Sigmoid colon (tissue), 4 donors: ENCODE measurements around the gene ATG5.

ENCODE experiments used
- EP300 ChIP-seq, 4 donors: sonication (generic); formaldehyde crosslinking; IDR thresholded peaks; one replicate each; pipeline ENCODE4 v1.6.1; 2017; ENCODE audit warnings: antibody characterized with exemption in 4 of 4
- POLR2A ChIP-seq, 2 donors: fragments of 450-650 bp; IDR thresholded peaks; one replicate each; pipeline ENCODE4 v1.6.1; 2016; ENCODE audit warnings: antibody characterized with exemption in 2 of 2, mild to moderate bottlenecking in 2 of 2, moderate library complexity in 2 of 2
- POLR2AphosphoS5 ChIP-seq, 4 donors: sonication (generic); formaldehyde crosslinking; IDR thresholded peaks; one replicate each; pipeline ENCODE4 v1.6.1; 2017; ENCODE audit warnings: antibody characterized with exemption in 4 of 4
- TF ChIP-seq, protein P1 (sequence below), 4 experiments: fragments of 450-650 bp in 3 of 4; fragments of 200-600 bp in 1 of 4; IDR thresholded peaks; one replicate each; pipeline ENCODE4 v1.5.1; 2016 to 2019; ENCODE audit warnings: antibody characterized with exemption in 4 of 4, mild to moderate bottlenecking in 3 of 4, moderate library complexity in 2 of 4

DNA sequence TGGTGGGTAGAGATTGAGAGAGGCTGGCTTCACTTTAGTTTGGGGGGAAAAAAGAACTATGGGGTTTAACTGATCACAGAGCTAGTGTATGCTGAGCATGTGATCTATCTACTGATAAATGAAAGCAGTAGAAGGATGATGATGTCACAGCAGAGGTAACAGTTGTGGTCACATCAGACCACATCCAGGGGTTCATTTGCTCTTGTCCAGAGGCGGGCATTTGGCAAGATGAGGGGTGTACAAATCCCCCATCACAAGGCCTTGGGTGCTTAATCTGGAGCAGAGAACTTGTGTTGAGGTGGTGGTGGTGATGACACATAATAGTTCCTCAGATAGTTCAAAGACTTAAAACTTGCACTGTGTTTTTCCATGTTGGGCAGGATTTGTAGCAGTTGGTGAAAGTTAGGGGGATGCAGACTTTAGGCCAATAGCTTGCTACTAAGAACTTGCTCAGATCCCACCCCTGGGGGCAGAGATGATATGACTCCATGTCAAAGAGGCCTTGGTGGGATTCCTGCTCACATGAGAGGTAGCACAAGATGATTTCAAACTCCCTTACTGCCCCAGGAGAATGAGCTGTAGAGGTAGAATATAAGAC, 176.0 kb downstream of the ATG5 start:
- TF ChIP-seq POLR2A (IDR thresholded peaks at IDR 0.05) (no peak), POLR2AphosphoS5 (IDR thresholded peaks at IDR 0.05) (no peak), EP300 (IDR thresholded peaks at IDR 0.05) (no peak)
- TF ChIP-seq, protein P1, sequence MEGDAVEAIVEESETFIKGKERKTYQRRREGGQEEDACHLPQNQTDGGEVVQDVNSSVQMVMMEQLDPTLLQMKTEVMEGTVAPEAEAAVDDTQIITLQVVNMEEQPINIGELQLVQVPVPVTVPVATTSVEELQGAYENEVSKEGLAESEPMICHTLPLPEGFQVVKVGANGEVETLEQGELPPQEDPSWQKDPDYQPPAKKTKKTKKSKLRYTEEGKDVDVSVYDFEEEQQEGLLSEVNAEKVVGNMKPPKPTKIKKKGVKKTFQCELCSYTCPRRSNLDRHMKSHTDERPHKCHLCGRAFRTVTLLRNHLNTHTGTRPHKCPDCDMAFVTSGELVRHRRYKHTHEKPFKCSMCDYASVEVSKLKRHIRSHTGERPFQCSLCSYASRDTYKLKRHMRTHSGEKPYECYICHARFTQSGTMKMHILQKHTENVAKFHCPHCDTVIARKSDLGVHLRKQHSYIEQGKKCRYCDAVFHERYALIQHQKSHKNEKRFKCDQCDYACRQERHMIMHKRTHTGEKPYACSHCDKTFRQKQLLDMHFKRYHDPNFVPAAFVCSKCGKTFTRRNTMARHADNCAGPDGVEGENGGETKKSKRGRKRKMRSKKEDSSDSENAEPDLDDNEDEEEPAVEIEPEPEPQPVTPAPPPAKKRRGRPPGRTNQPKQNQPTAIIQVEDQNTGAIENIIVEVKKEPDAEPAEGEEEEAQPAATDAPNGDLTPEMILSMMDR (IDR thresholded peaks at IDR 0.05) = no peak
